HG03460 (cell line): ENCODE results near the gene FARP1.

Experiments used
- ATAC-seq: cut with Tn5 transposase; IDR thresholded peaks from one replicate; pipeline ENCODE4 v1.9.1; 2021; ENCODE audit not compliant: unreplicated experiment

Gene FARP1

GRCh38 chr13:98385606-98386005, 242.7 kb downstream of the FARP1 start:
- ATAC-seq: no peak

GRCh38 chr13:98386637-98387036, 243.7 kb downstream of the FARP1 start:
- no peak for ATAC-seq

- no peak for ATAC-seq
Observed at GRCh38 chr13:98389319-98389718, 246.4 kb downstream of the FARP1 start.

GRCh38 chr13:98390086-98390715, 247.3 kb downstream of the FARP1 start:
- ATAC-seq: no peak

GRCh38 chr13:98393873-98394272, 251.0 kb downstream of the FARP1 start:
- no peak for ATAC-seq

GRCh38 chr13:98394820-98395510, 252.1 kb downstream of the FARP1 start:
- no peak for ATAC-seq

GRCh38 chr13:98396071-98396710, 253.3 kb downstream of the FARP1 start:
- no peak for ATAC-seq

GRCh38 chr13:98397221-98397620, 254.3 kb downstream of the FARP1 start:
- no peak for ATAC-seq

- no peak for ATAC-seq
Observed at GRCh38 chr13:98397861-98398260, 255.0 kb downstream of the FARP1 start.

- no peak for ATAC-seq
Observed at GRCh38 chr13:98398581-98398980, 255.7 kb downstream of the FARP1 start.

GRCh38 chr13:98399756-98400155, 256.9 kb downstream of the FARP1 start:
- no peak for ATAC-seq

GRCh38 chr13:98401934-98402333, 259.0 kb downstream of the FARP1 start:
- no peak for ATAC-seq

GRCh38 chr13:98403076-98403475, 260.2 kb downstream of the FARP1 start:
- ATAC-seq: no peak

GRCh38 chr13:98405107-98405571, 262.2 kb downstream of the FARP1 start:
- no peak for ATAC-seq

- no peak for ATAC-seq
Observed at GRCh38 chr13:98405690-98406344, 262.9 kb downstream of the FARP1 start.

- ATAC-seq: no peak
Observed at GRCh38 chr13:98406427-98406826, 263.5 kb downstream of the FARP1 start.

GRCh38 chr13:98406971-98407370, 264.1 kb downstream of the FARP1 start:
- no peak for ATAC-seq

GRCh38 chr13:98407575-98407974, 264.7 kb downstream of the FARP1 start:
- no peak for ATAC-seq

GRCh38 chr13:98409281-98409680, 266.4 kb downstream of the FARP1 start:
- ATAC-seq: no peak

- no peak for ATAC-seq
Observed at GRCh38 chr13:98410612-98411011, 267.7 kb downstream of the FARP1 start.

- ATAC-seq: no peak
Observed at GRCh38 chr13:98411013-98411412, 268.1 kb downstream of the FARP1 start.
